GM19397 (cell line): ENCODE measurements around the gene TSPAN32.

Experiments used
- ATAC-seq: cut with Tn5 transposase; IDR thresholded peaks from one replicate; pipeline ENCODE4 v1.9.1; 2021; ENCODE audit warnings: mild to moderate bottlenecking, moderate library complexity; ENCODE audit not compliant: unreplicated experiment

Gene TSPAN32

DNA sequence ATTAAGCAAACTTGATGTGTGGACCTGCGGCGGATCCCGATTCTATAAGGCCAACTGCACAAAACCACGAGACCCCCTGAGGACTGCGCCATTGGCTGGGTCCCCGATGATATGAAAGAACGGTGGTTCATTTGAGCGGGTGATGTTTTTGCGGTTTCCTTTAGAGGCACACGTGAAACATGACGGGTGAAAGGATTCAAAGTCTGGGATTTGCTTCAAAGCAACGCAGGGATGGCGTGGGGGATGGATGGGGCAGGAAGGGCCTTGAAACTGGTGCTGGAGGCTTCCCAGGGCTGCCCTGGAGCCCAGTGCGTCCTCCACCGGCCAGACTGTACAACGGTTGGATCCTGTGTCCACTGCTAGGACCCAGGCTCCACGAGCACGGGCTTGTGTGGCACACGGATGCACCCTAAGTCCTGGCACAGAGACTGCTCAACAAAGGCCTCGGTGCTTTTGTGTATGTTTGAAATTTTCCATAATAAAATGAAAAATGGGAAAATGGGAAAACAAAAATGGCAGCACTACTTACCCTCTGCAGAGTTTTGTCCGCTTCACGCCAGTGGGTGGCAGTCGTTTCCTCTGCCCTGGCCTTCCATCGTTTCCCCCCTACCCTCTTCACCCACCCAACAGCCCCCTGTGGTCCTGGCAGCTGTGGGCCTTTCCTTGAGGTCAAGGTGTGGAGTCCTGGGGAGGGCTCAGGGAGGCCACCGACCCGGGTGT, 35.1 kb upstream of the TSPAN32 start:
- ATAC-seq = no peak

GRCh38 chr11:2267306-2267850, 34.4 kb upstream of the TSPAN32 start:
- no peak for ATAC-seq

DNA sequence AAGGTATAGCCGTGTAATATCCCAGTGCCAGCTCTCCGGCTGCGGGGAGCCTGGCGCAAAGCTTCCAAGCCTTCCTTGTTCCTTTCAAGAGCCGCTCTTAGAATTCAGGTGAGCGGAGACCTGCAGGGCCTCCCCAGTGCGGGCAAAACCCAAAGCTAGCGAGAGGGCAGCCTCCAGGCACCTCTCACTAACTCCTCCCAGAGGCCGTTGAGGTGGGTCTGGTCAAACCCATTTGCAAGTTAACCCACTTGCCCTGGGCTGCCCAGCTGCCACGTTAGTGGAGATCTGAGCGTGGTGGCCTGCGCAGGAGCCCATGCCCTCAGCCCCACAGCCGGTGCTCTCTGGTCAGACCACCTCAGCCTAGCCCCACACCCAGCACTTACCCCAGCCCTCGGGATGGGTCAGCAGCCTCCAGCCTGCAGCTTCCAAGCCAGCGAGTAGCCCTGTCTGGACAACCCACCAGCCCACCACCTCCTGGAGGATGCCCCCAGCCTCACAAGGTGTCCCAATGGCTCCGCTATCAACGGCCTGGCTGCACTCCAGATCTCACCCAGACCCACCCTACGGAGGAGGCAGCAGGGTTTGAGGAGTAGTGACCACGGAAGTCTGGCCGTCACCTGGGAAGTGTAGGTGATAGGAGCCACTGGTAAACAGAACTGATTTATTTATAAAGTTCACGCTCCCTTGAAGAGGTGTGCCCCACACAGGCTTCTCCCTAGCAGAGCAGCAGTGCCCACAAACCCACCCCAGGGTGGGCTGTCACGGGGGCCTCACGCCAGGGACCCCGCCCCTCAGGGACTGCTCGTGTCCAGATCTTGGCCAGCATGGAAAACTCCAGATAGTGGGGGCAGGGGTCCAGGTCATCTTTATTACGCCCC, 33.7 kb upstream of the TSPAN32 start:
- ATAC-seq = no peak

- ATAC-seq = no peak
Measured at GRCh38 chr11:2268729-2269600, 32.8 kb upstream of the TSPAN32 start.

GRCh38 chr11:2269601-2270321, 32.1 kb upstream of the TSPAN32 start:
- ATAC-seq = no peak

DNA sequence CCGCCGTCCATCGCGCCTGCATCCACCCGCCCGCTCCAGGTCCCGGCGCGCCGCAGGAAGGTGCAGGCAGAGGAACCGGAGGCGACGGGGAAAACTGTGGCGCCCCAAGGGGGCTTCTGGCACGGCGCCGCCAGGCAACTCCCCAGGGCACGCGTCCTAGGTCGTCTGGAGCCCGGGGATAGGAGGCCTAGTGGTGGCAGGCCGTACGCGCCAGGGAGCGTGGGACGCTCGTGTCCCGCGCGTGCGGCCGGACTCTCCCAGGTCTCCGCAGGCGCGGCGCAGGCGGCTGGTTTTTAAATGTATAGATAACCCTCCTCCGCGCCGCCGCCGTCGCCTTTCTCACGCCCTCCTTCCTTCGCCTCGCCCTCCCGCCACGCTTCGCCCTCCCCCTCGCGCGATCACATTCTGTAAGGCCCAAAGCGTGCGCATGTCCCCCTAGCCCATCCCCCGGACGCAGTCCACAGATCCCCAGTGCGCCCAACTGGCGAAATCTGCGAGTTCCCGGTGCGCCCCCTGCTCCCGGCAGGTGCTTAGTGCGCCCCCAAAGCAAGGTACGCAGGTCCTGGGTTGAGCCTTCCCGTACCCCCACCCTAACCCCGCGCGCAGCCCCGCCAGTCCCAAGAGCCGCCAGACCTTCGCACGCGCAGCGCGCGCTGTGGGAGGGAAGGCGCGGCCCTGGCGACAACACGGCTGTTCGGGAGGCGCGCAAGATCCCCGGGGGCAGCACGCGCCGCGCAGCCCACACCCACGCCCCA, 31.3 kb upstream of the TSPAN32 start, which contains the start of gene ASCL2:
Gene ASCL2, minus strand, starts transcription at position 267 of the 755 bp plus-strand sequence. Its CDS starts 256 bp downstream, at position 11.
- no peak for ATAC-seq

DNA sequence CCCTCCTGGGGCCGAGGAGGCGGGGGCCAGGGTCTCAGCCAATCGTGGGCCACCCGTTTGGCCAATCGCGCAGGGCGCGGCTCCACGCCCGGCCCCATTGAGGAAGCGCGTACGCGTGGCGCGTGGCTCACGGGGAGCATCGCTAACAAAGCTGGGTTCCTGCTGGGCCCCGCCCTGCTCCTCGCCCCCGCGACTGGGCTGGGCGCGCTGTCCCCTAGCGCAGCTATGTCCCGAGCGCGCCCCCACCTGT, 30.8 kb upstream of the TSPAN32 start:
- ATAC-seq = no peak

- no peak for ATAC-seq
Measured at GRCh38 chr11:2271327-2272227, 30.2 kb upstream of the TSPAN32 start.

DNA sequence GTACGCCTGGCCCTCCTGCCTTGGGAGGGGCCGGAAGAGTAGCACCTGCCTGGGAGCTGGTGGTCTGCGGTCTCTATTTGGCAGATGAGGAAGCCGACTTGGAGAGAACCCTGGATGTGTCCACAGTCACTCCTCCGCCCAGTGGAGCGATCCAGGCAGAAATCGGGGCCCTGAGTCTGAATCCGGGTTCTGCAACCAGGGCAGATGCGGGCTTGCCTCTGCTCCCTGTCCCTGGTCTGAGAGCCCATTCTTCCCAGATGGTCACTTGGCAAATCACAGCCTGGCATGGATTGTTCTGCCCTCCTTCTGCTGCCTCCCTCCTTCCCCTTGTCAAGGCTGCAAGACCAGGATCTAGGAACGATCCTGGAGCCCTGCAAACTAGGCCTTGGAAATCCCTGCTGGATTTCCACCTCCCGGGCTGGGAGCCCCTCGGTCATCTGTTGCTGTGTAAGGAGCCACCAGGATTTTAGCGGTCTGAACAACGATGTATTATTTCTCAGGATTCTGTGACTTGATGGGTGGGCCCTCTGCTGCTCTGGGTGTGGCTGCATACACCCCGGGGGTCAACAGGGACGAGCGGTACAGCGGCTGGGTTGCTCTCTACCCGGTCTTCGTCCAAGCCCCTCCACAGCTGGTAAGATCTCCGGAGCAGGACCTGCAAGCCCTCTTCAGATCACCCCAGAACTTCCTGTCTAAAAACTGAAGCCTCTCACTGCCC, 29.4 kb upstream of the TSPAN32 start:
- no peak for ATAC-seq

DNA sequence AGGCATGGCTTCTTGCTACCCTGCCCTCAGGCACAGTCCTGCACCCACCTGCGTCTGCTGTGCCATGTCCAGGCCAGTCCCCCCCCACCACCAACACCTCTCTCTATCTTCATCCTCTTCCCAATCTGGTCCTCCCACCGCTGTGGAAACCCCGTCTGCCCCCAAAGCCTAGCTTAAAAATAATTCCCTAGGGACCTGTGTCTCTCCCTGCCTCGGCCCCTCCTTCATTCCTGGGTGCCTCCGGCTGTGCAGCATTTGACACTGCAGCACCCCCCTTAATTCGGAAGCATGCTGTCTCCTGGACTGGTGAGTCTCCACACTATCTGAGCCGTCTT, 28.9 kb upstream of the TSPAN32 start:
- ATAC-seq = no peak

DNA sequence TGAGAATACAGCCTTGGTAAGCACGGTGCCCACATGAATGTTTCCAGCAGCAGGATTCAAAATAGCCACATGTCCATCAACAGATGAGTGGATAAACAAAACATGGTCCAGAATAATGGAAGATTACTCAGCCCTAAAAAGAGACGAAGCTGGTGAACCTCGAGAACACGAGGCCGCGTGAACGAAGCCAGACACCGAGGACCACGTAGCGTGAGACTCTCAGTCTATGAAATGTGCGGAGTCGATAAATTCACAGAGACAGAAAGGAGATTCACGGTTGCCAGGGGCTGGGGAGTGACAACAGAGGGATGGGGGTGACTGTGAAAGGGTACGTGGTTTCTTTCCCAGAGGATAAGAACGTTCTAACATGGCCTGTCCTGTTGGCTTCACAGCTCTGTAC, 28.5 kb upstream of the TSPAN32 start:
- ATAC-seq = no peak

DNA sequence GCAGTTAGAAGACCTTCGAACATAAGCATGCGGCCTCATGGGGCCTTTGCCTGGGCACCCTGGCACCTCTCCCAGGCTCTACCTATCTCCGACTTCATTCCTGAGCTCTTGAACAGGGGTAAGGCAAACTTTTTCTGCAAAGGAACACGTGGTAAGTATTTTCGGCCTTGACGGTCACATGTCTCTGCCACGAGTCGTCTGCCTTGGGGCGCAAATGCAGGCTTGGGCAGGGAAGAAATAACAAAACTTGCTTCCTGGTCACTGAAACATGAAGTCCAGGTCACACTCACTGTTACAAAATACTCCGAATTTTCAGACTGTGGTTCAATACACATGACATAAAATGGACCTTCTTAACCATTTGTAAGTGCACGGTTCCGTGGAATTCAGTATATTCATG, 28.0 kb upstream of the TSPAN32 start:
- ATAC-seq = no peak

- ATAC-seq = no peak
Measured at GRCh38 chr11:2275334-2276279, 26.2 kb upstream of the TSPAN32 start.

- no peak for ATAC-seq
Measured at GRCh38 chr11:2276280-2277007, 25.4 kb upstream of the TSPAN32 start.

GRCh38 chr11:2277008-2277346, 24.8 kb upstream of the TSPAN32 start:
- ATAC-seq = no peak

DNA sequence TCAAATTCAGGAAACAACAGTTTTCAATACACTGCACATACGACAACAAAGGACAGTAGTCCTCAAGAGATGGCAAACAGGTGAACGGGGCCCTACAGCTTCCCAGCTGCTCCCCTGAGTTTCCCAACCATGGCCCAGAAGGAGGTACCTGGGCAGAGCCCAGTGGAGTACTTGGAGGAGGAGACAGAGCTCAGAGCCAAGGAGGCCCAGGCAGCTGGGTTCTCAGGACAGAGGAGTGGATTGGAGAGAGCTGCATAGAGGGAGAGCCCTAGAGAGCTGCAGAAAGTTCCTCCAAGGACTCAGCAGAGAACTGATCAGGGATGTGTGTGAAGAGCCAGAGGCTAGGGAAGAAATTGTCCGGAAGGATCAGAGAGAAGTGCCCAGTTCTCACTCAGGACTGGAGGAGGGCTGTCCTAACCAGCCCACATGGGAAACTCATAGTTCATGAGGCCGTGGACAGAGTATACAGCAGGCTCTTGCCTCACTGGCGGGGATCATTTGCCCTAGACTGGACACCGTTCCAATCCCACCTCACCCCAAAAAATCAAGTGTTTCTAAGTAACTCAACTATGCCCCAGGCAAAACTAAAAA, 23.8 kb upstream of the TSPAN32 start:
- ATAC-seq = no peak
